ENCODE data around the gene PARVG. TPM values are rescaled to one million over a fixed set of nuclear protein-coding genes. Genes with fewer than 3 reads are reported as not detected.

Gene PARVG
- total RNA-seq, 1 experiment from 2014 or later, result 1.3 TPM

DNA sequence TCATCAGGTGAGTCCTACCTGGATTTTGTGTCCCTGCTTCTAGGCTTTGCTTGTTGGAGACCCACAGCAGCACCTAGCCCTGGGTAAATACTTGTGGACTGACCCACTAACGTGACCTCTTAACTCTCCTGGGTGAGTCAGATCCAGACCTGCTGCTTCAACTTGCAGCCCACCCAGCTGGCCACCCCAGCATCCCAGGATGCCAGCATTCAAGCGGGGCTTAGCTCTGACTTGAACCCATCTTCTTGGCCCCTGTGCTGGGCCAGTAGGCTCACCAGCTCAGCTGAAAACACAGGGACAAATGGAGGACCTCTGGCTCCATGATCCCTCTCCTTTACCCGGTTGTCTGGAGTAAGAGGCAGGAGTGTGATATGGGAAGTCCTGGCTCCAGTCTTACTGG, 33.5 kb downstream of the PARVG start:
- no peak overlapping the region for H3T11ph ChIP-seq (ENCODE audit: low read length)
- H3K9me3 Mint-ChIP-seq, result peaks cover 0 to 9% of the 10 kb centered on the region in 2 experiments; a peak in 2 of 5 replicates
- H2BK120ac ChIP-seq (ENCODE audit: low read depth, low read length, poor library complexity, severe bottlenecking), result no peak overlapping the region
- H3K9ac ChIP-seq (ENCODE audit: extremely low read depth, insufficient read length, low read length), result no peak overlapping the region
- H3K56ac ChIP-seq (ENCODE audit: insufficient read length, low read depth, low read length), result no peak overlapping the region
- H3K79me2 ChIP-seq (ENCODE audit: insufficient read depth, low read length), result no peaks in the 10 kb centered on the region
- DNase-seq, result no peak
- H2AFZ ChIP-seq (ENCODE audit: low read length), result no peak overlapping the region
- no peak overlapping the region for H3K23ac ChIP-seq (ENCODE audit: insufficient read length, low read depth, low read length)
- no peak overlapping the region for H3K18ac ChIP-seq (ENCODE audit: insufficient read length, low read depth, low read length)
- H3K4me1 Mint-ChIP-seq, result peaks cover 0 to 4% of the 10 kb centered on the region in 2 experiments; a peak in 2 of 4 replicates
- no peaks in the 10 kb centered on the region for H3K27me3 ChIP-seq (ENCODE audit: insufficient read depth, low read length)
- TF ChIP-seq, protein P1, sequence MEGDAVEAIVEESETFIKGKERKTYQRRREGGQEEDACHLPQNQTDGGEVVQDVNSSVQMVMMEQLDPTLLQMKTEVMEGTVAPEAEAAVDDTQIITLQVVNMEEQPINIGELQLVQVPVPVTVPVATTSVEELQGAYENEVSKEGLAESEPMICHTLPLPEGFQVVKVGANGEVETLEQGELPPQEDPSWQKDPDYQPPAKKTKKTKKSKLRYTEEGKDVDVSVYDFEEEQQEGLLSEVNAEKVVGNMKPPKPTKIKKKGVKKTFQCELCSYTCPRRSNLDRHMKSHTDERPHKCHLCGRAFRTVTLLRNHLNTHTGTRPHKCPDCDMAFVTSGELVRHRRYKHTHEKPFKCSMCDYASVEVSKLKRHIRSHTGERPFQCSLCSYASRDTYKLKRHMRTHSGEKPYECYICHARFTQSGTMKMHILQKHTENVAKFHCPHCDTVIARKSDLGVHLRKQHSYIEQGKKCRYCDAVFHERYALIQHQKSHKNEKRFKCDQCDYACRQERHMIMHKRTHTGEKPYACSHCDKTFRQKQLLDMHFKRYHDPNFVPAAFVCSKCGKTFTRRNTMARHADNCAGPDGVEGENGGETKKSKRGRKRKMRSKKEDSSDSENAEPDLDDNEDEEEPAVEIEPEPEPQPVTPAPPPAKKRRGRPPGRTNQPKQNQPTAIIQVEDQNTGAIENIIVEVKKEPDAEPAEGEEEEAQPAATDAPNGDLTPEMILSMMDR (conservative IDR thresholded peaks at IDR 0.05), result no peak
- H3K36me3 Mint-ChIP-seq (ENCODE audit: insufficient read depth in 1 of 3, low read depth in 3 of 3), result peaks cover 0 to 3% (median 0%) of the 10 kb centered on the region in 3 experiments; a peak in 2 of 7 replicates
- no peaks in the 10 kb centered on the region for H3K9me3 ChIP-seq (ENCODE audit: control insufficient read depth, low read depth, low read length)
- no peaks in the 10 kb centered on the region for H3K4me1 ChIP-seq (ENCODE audit: insufficient read depth, low read length)
- H2BK15ac ChIP-seq (ENCODE audit: low read depth, low read length), result no peak overlapping the region
- no peaks in the 10 kb centered on the region for H3K79me1 ChIP-seq (ENCODE audit: insufficient read depth, low read depth, low read length, poor library complexity, severe bottlenecking)
- no CpG with 5 or more reads among the region's 3 CpGs for WGBS (ENCODE audit: extremely low coverage, insufficient read length, low lambda C conversion rate)
- H3K4me2 ChIP-seq (ENCODE audit: insufficient read depth, insufficient read length, low read length), result no peak overlapping the region
- no peak overlapping the region for H4K8ac ChIP-seq (replicated peaks; ENCODE audit: insufficient read length, low read depth, low read length)
- H4K20me1 ChIP-seq (ENCODE audit: control insufficient read depth, insufficient read depth, insufficient read length), result no peaks in the 10 kb centered on the region
- H3K23me2 ChIP-seq (ENCODE audit: insufficient read length, low read depth, low read length, poor library complexity, severe bottlenecking), result no peaks in the 10 kb centered on the region
- no peak overlapping the region for H4K5ac ChIP-seq (ENCODE audit: insufficient read length, low read depth, low read length)
- no peak overlapping the region for H3K14ac ChIP-seq (ENCODE audit: insufficient read depth, low read length)
- H2BK5ac ChIP-seq (ENCODE audit: insufficient read length, low read length), result no peak overlapping the region
- H3K27me3 Mint-ChIP-seq (ENCODE audit: low read depth), result peaks cover 11% of the 10 kb centered on the region
- no peak overlapping the region for H3K27ac ChIP-seq (ENCODE audit: insufficient read length, low read depth, low read length)
- H2BK12ac ChIP-seq (ENCODE audit: insufficient read length, low read depth, low read length), result no peak overlapping the region
- H2BK20ac ChIP-seq (ENCODE audit: low read depth, low read length, poor library complexity, severe bottlenecking), result no peak overlapping the region
- no peak overlapping the region for H4K91ac ChIP-seq (ENCODE audit: insufficient read length, low read depth, low read length)
- no peak overlapping the region for H2AK5ac ChIP-seq (ENCODE audit: insufficient read length, low read length)
- no peak overlapping the region for H3K27ac Mint-ChIP-seq
- H3K4me3 Mint-ChIP-seq, result no peak overlapping the region
- H3K4ac ChIP-seq (ENCODE audit: low read depth, low read length), result no peak overlapping the region

Measured in H9 (cell line).